HG02973 (cell line): ENCODE measurements around the gene FADD.
"Not testable (repeated sequence)": the region's sequence is repeated elsewhere in the genome, so short reads cannot be mapped to it uniquely, and the experiment has no call there.

Source experiments
- ATAC-seq: cut with Tn5 transposase; IDR thresholded peaks from one replicate; pipeline ENCODE4 v1.9.1; 2021; ENCODE audit warnings: moderate library complexity; ENCODE audit not compliant: unreplicated experiment

Gene FADD

DNA sequence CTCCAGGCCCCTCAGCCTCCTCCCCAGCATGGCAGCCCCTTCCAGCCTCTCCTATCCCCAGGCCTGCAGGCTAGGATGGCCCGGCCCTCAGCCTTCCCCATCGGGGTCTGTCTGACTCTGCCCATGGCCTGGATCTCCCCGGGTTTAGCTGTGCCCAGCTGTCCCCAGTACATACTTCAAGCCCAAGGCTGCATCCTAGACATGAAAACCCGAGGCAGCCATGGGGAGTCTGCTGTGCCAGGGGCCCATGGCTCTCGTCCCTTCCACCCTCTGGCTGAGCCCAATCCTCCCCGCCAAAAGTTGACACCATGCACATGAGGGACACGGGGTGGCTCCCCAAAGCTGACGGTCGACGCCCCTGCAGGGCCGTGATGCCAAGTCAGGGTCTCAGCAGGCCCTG lies 22.2 kb upstream of the FADD start:
- ATAC-seq = no peak

DNA sequence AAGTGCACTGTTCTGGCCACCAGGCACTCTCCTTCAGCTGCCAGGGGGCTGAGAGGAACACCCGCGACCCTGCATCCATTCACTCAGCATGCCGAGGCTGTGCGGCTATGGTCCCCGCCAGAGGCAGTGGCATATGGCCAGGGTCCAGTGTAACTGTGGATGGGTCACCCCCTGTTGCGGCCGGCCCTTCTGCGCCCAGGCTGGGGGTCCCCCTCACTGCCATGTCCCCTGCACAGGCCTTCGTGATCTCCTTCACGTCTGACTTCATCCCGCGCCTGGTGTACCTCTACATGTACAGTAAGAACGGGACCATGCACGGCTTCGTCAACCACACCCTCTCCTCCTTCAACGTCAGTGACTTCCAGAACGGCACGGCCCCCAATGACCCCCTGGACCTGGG lies 20.8 kb upstream of the FADD start:
- no peak for ATAC-seq

DNA sequence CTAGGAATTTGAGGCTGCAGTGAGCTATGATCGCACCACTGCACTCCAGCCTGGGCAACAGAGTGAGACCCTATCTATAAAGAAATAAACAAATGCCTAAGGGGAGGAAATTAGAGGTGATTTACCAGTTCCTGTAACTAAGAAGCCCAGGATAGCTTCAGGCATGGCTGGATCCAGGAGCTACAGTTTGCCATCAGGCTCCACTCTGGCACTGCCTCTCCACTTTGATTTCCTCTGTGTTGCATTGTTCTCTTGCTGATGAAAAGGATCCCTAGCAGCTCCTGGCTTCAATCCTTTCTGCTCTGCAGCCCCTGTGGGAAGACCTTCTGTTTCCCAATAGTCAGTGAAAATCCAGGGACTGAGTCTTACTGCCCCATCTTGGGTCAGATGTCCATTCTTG lies 20.1 kb upstream of the FADD start:
- ATAC-seq = no peak

DNA sequence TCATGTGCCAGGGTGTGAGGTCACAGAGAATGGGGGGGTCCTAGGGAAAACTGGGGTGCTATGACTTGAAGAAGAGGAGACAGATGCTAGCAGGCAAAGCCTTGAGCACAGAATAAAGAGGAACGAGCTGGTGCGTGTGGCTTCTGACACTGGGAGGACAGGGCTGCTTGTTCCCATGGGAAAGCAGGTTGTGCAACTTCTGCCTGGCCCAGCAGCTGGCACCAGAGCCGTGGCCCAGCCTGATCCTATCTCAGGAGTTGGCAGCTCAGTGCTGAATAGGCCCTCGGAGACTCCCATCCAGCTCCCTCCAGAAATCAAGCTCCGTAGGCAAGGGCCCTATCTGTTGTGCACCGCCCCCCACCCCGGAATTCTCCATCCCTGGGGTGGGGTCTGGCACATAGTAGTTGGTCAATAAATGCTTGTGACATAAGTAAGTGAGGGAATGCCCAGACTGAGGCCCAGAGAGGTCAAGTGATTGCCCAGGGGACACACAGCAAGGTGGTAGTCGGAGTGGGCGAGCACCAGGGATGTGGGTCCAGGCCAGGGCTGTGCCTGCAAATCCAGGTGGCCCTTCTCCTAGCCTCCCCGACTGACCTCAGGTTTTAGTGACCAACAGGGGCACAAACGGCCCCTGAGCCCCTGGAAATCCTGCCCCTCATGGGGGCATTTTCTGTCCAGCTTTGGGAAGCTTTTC lies 19.5 kb upstream of the FADD start:
- no peak for ATAC-seq

DNA sequence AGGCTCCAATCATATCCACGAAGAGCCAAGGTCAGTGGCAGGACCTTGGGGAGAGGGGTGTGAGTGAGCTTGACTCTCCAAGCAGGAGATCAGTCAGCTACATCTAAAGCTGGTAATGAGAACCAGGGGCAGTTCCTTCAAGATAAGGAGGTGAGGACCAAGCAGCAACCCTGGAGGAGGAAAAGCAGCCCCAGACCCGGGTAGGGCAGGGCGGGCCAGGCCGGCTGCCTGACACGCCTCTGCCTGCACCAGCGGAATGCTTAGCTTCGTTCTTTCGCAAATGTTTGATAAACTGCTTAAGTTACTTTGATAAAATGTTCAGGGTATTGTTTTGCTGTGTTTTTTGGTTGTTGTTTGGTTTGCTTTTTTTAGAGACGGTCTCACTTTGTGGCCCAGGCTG lies 18.7 kb upstream of the FADD start:
- ATAC-seq = no peak

DNA sequence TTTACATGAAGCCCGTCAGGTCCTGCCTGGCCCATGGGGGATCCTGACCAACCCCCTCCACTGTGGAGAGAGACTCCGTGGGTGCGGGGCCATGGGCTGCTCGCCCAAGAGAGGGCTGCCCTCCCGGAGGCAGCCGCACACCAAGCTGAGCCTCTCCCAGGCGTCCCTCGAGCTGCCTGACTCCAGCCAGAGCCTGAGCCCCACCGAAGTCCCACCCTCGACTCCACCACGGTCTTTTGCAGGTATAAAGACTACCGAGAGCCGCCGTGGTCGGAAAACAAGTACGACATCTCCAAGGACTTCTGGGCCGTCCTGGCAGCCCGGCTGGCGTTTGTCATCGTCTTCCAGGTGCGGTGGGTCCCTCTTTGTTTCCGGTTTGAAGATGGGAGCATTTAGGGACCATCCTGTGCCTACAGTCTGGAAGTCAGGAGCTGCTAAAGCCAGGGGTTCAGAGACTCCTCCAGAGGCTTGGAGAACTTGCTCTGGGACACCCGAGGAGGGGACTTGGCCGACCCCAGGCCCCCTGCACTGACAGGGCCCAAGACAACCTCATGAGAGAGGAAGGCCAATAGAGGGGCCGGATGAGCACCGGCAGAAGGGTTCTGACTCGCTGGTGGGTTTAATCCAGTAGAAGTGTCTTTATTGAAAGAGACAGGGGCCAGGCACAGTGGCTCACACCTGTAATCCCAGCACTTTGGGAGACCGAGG lies 17.6 kb upstream of the FADD start:
- ATAC-seq = no peak

DNA sequence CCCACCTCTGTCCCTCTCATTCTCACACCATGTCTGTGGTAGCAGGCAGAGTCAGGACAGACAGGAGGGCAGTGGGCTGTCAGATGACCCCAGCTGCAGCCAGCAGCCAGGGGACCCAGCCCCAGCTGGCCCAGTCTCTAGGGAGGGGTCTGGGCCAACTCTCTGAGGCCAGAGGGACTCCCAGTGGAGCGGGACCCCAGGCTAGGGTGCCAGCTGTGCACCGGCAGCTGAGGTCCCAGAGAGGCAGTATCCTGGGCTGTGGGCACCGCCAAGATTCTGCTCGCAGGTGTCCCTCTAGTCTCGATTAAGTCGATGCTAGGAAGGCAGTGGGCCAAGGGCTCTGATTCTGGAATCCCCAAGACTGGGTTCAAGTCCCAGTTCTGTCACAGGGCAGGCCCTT lies 16.7 kb upstream of the FADD start:
- ATAC-seq = no peak

DNA sequence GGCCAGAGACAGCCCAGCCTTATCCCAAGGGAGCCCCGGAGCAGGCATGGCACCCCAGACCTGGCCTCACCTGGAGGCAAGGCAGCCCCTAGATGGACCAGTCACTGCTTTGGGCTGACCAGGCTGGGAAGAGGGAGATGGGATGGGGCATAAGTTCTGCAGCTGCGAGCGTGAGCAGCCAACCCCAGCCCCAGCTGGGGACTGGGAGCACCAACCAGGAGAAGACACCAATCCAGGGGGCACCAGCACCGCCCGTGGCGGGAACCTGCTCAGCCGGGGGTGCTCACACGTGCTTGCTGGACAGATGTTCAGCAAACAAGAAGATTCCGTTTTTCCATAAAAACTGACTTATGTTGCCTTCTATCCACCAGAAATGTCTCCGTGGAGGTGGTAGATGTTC lies 16.2 kb upstream of the FADD start:
- ATAC-seq = no peak

DNA sequence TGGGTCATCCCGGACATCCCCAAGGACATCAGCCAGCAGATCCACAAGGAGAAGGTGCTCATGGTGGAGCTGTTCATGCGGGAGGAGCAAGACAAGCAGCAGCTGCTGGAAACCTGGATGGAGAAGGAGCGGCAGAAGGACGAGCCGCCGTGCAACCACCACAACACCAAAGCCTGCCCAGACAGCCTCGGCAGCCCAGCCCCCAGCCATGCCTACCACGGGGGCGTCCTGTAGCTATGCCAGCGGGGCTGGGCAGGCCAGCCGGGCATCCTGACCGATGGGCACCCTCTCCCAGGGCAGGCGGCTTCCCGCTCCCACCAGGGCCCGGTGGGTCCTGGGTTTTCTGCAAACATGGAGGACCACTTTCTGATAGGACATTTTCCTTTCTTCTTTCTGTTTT lies 15.3 kb upstream of the FADD start:
- ATAC-seq = no peak

DNA sequence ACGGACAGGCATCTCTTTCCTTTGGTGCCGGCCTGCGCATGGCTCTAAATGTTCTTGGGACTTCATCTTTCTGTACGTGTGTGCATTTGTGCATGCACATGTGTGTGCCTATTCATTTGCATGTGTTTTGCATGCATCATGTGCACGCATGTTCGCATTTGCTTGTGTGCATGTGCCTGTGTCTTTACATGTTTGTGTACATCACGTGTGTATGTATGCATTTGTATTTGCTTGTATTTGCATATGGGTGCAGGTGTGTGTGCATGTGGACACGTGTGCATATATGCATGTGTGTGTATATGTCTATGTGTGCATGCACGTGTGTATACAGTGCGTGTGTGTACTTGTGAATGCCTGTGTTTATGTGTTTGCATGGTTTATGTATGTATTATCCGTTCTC lies 13.5 kb upstream of the FADD start:
- no peak for ATAC-seq

DNA sequence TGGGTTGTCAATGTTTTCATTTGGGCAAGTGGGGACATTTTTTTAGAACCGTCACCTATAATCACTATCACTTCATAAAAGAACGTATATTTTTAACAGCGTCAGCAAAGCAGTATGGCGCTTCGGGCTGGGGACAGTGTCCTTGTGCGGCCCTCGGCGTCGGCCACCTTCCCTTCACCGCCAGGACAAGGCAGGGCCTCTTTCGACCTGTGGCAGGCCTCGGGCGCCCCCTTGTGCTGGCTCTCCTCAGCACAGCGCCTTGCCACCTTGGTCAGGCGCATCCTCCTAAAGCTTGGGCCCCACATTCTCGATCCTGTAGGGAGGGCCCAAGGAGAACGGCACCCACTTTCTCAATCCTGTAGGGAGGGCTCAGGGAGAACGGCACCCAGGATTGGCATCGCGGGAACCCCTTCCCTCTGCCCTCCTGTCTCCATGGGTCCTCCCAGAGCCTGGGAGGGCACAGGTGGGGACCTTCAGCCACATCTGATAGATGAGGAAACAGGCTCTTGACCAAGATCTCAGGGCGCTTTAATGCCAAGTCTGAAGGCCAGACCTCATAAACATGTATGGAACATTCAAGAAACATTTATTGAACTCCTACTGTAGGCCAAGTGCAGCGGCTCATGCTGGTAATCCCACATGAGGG lies 11.5 kb upstream of the FADD start:
- ATAC-seq = no peak

DNA sequence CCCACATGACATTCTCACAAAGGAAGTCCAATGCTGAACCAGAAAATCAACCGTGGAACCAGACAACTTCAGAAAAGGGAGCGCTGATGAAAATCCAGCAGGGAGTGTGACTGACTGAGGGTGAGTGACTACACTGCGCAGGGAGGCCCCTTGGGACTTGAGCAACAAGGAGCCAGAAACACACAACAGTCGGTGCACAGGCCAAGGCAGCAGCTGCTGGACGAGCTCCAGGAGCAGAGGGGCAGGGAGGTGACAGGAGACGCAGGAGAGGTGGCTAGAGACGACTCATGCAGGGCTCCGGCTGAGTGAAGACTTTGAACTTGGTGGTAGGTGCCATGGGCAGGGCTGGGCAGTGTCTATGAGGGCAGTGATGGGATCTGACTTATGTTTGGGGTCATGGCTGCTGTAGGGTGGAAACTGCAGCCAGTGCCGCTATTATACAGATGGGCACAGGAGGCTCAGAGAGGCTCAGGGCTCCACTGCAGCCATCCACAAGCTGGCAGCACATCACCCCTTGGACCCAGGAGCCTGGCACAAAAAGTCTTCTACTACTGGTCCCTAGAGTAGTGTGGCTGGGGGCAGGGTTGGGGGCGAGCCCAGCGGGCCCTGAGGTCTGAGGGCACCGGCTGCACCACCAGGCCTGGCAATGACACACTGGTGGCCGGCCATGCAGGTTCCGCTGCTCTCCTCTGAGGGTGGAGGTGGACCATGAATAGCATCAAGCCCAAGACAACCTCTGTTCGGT lies 10.3 kb upstream of the FADD start:
- ATAC-seq = no peak

DNA sequence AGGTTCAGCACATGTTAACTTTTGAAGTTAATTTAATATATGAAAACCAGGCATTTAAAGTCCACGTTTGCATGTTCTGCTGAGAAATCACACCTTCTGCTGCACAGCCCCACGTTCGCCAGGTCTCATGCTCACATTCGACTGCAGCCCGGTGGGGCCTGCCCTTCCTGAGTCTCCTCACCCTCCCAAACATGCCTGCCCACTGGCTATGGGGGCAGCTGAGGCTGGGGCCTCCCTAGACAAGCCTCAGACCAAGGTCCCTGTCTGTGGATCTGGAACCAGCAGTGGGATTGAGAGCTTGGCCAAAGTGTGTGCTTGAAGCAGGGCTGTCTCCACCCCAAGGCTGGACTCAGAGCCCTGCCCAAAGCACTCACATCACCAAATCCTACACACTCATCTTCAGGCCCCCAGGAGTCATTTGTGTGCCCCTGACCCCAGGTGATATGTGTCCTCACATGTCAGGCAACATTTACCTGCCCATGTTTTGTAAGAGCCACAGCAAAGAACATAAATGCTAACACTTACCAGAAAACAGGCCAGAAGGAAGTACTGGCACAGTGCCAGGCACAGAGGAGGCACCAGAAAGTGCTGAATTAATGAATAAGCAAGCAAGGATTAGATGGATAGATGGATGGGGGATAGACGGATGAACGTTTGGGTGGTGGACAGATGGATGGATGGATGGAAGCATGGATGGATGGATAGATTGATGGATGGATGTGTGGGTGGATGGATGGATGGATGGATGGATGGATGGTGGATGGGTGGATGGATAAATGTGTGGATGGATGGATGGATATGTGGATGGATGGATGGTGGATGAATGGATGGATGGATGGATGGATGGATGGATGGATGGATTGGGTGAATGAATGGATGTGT lies 9.4 kb upstream of the FADD start:
- ATAC-seq = no peak

DNA sequence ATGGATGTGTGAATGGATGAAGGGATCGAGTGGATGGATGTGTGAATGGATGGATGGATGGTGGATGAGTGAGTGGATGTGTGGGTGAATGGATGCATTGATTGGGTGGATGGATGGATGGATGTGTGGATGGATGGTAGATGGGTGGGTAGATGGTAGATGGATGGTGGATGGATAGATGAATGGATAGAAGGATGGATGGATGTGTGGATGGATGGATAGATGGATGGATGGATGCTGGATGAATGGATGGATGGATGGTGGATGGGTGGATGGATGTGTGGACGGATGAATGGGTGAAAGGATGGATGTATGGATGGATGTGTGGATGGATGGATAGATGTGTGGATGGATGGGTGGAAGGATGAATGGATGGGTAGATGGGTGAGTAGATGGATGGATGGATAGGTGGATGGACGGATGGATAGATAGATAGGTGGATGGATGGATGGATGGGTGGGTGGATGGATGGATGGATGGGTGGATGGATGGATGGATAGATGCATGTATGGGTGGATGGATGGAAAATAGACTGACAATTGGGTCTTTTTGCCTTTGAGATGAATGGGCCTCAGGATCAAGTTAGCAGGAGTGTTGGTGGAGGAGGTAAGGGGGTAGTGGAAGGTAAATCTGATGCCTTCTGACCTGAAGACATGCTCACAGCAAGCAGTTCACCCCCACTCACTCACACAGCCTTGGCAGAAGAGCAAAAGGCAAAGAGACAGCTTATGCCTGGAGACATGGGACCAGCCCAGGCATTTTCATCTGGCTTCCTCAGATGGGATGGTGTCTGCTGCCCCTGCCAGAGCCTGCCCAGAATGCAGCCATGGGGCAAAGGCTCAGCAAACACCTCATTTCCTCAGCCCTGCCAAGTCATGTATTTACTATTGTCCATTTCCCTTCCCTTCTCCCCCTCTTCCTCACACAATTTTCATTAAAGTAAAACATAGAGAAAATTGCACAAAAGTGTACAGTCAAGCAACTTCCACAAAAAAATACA lies 8.0 kb upstream of the FADD start:
- no peak for ATAC-seq

DNA sequence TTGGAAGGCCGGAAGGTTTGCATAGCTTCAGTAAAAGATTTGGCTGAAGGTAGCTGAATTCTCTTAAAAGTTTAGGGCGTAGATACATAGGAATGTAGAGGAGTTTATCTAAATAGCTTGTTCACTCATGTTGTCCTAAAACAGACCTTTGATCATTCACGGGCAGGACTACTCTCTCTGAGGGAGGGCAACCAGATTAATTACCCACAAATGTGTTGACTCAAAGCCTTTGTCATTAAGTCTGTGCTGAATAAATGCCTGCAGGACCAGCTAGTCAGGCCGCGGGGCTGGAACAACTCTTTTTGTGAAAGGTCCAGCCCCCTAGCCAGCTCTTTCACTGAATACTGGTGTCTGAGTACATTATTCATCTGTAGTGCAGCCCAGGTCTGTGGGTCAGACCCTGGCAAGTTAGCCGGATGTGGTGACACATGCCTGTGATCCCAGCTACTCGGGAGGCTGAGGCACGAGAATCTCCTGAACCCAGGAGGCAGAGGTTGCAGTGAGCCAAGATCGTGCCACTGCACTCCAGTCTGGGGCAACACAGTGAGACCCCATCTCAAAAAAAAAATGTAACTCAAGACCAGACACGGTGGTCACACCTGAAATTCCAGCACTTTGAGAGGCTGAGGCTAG lies 2.8 kb upstream of the FADD start:
- ATAC-seq = no peak

DNA sequence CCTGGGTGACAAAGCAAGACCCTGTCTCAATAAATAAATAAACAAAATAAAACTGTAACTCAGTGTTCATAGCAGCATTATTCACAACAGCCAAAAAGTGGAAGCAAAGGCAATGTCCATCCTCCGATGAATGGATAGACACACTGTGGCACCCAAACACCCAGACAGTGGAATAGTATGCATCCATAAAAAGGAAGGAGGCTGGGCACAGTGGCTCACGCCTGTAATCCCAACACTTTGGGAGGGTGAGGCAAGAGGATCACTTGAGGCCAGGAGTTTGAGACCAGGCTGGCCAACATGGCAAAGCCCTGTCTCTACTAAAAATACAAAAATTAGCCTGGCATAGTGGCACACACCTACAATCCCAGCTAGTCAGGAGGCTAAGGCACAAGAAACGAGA lies 2.0 kb upstream of the FADD start:
- not testable (repeated sequence) for ATAC-seq

DNA sequence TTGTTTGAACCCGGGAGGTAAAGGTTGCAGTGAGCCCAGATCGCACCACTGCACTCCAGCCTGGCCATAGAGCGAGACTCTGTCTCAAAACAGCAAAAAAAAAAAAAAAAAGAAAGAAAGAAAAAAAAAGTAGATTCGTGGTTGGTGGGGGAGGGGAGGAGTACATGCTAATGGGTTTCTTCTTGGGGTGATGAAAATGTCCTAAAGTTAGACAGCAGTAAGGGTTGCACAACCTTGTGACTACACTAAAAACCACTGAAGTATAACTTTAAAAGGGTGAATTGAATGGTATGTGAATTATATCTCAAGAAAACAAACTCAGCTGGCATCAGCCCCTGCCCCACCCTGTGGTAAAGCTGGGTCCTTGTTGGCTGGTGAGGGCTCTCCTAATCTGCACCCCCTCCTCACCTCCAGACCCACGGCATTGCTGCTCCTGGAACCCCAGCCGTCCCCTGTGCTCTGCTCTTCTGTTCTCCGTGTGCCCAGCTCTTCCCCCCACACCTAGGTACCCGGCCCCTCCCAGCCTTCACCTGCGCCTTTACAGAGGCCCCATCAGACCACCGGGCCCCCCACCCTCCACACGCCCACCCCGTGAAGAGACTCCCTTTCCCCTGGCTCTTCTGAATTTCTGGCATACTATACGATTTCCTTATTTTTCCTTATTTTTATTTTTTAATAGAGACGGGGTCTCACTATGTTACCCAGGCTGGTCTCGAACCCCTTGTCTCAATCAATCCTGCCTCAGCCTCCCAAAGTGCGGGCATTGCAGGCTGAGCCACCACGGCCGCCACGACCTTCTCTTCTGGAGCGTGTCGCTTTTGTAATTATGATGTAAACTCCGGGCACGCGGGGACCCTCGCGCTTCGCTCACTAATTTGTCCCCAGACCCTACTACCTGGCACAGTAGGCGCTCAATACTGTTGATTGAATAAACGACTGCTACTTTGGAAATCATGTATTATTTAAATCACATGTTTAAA lies 924 bp upstream of the FADD start:
- ATAC-seq = no peak
